ENCODE measurements around the gene CLRN1. TPM values are rescaled to one million over a fixed set of nuclear protein-coding genes. Genes with fewer than 3 reads are reported as not detected.

The CLRN1 gene
- total and polyA plus RNA-seq, 4 donors, result not detected

DNA sequence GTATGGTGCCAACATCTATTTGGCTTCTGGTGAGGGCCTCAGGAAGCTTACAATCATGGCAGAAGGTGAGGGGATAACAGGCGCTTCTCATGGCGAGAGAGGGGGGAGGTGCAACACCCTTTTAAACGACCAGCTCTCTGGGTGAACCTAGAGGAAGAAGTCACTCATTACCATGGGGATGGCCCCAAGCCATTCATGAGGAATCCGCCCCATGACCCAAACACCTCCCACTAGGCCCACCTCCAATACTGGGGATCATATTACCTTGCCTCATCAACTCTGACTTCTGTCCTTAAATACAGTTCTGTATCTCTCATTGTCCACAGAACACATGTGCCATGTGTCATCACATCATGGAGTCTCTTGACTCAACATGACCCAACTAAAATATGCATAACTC lies 37.5 kb upstream of the CLRN1 start:
- Histone ChIP-seq H3K9me3 (ENCODE audit: control insufficient read depth in 4 of 4, low read length in 3 of 4) (no peaks in the 10 kb centered on the region), H3K9ac (ENCODE audit: low read depth in 1 of 2, low read length in 2 of 2) (no peak overlapping the region), H3K4me1 (ENCODE audit: control insufficient read depth in 4 of 4, insufficient read depth in 4 of 4, low read length in 3 of 4) (no peaks in the 10 kb centered on the region), H3K36me3 (ENCODE audit: control insufficient read depth in 4 of 4, insufficient read depth in 3 of 4, low read depth in 1 of 4, low read length in 3 of 4) (no peaks in the 10 kb centered on the region), H3K4me3 (ENCODE audit: low read depth in 1 of 3, low read length in 3 of 3) (no peak overlapping the region), H3K27me3 (ENCODE audit: control insufficient read depth in 4 of 4, insufficient read depth in 4 of 4, low read length in 3 of 4) (peaks cover 0 to 4% (median 0%) of the 10 kb centered on the region in 4 donors), H3K27ac (ENCODE audit: low read depth in 1 of 2, low read length in 2 of 2) (no peak overlapping the region)
- DNase-seq (ENCODE audit: low spot score), result no peak
- WGBS, result 77% methylated on average over 4 of the region's 4 CpGs
- no peak for TF ChIP-seq RXRA (IDR thresholded peaks at IDR 0.05)

DNA sequence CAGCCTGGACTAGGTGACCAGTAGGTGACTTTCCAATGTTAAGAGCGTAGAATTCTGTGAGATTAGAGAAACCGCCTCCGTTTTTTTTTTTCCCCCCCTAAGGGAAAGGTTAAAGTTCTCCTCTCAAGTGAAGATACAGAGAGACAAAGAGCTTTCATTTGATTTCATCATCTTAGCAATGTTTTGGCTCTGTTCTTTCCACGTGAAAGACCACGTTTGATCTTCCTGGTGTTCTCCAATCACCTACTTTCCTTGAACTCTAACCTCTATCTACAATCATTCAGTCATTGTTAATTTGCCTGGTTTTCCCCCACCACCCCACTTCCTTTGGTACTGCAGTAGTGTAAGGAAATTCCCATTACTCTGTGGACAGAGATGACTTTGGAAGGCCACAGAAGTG lies 36.9 kb upstream of the CLRN1 start:
- WGBS, result 53% methylated on average over 5 of the region's 5 CpGs
- Histone ChIP-seq H3K36me3 (ENCODE audit: control insufficient read depth in 4 of 4, insufficient read depth in 3 of 4, low read depth in 1 of 4, low read length in 3 of 4) (no peaks in the 10 kb centered on the region), H3K27ac (ENCODE audit: low read depth in 1 of 2, low read length in 2 of 2) (no peak overlapping the region), H3K4me3 (ENCODE audit: low read depth in 1 of 3, low read length in 3 of 3) (no peak overlapping the region), H3K4me1 (ENCODE audit: control insufficient read depth in 4 of 4, insufficient read depth in 4 of 4, low read length in 3 of 4) (no peaks in the 10 kb centered on the region), H3K9me3 (ENCODE audit: control insufficient read depth in 4 of 4, low read length in 3 of 4) (no peaks in the 10 kb centered on the region), H3K9ac (ENCODE audit: low read depth in 1 of 2, low read length in 2 of 2) (no peak overlapping the region), H3K27me3 (ENCODE audit: control insufficient read depth in 4 of 4, insufficient read depth in 4 of 4, low read length in 3 of 4) (peaks cover 0 to 4% (median 0%) of the 10 kb centered on the region in 4 donors)
- TF ChIP-seq EGR1 (IDR thresholded peaks at IDR 0.05; ENCODE audit: low read depth in 2 of 2), result no peak
- no peak for TF ChIP-seq TAF1 (conservative IDR thresholded peaks at IDR 0.05)
- peak in 1 of 2 donors; percentile 12 for TF ChIP-seq HNF4A (conservative IDR thresholded peaks at IDR 0.05)
- no peak for TF ChIP-seq NR2F2 (IDR thresholded peaks at IDR 0.05)
- no peak for TF ChIP-seq FOXA1 (IDR thresholded peaks at IDR 0.05)
- TF ChIP-seq, protein P1, sequence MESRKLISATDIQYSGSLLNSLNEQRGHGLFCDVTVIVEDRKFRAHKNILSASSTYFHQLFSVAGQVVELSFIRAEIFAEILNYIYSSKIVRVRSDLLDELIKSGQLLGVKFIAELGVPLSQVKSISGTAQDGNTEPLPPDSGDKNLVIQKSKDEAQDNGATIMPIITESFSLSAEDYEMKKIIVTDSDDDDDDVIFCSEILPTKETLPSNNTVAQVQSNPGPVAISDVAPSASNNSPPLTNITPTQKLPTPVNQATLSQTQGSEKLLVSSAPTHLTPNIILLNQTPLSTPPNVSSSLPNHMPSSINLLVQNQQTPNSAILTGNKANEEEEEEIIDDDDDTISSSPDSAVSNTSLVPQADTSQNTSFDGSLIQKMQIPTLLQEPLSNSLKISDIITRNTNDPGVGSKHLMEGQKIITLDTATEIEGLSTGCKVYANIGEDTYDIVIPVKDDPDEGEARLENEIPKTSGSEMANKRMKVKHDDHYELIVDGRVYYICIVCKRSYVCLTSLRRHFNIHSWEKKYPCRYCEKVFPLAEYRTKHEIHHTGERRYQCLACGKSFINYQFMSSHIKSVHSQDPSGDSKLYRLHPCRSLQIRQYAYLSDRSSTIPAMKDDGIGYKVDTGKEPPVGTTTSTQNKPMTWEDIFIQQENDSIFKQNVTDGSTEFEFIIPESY (IDR thresholded peaks at IDR 0.05), result no peak
- DNase-seq (ENCODE audit: low spot score), result no peak

DNA sequence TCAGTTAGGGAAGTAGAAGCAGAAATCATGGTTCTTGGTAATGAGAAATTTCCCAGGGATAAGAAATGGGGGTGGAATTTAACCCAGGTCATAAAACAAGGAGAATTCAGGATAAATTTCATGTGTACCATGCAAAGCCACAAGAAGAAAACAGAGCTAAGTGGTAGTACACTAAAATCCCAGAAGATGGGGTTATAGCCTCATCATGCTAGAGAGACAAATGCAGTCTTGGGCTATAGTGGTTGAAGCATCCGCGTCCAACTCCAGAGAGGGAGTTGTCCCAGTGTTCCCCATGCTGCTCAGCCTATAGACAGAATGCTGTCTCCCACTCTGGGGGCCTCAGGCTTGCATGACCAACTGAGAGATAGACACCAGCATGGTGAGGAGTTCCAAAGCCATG lies 36.2 kb upstream of the CLRN1 start:
- Histone ChIP-seq H3K27me3 (ENCODE audit: control insufficient read depth in 4 of 4, insufficient read depth in 4 of 4, low read length in 3 of 4) (peaks cover 0 to 4% (median 0%) of the 10 kb centered on the region in 4 donors), H3K27ac (ENCODE audit: low read depth in 1 of 2, low read length in 2 of 2) (no peak overlapping the region), H3K9ac (ENCODE audit: low read depth in 1 of 2, low read length in 2 of 2) (no peak overlapping the region), H3K36me3 (ENCODE audit: control insufficient read depth in 4 of 4, insufficient read depth in 3 of 4, low read depth in 1 of 4, low read length in 3 of 4) (no peaks in the 10 kb centered on the region), H3K9me3 (ENCODE audit: control insufficient read depth in 4 of 4, low read length in 3 of 4) (no peaks in the 10 kb centered on the region), H3K4me1 (ENCODE audit: control insufficient read depth in 4 of 4, insufficient read depth in 4 of 4, low read length in 3 of 4) (no peaks in the 10 kb centered on the region), H3K4me3 (ENCODE audit: low read depth in 1 of 3, low read length in 3 of 3) (no peak overlapping the region)
- 33% methylated on average over 2 of the region's 2 CpGs for WGBS
- DNase-seq (ENCODE audit: low spot score), result no peak
- TF ChIP-seq JUND (IDR thresholded peaks at IDR 0.05), result no peak
- TF ChIP-seq GABPA (IDR thresholded peaks at IDR 0.05 in 1 of 2, conservative IDR thresholded peaks at IDR 0.05 in 1 of 2), result no peak
- TF ChIP-seq, protein P2, sequence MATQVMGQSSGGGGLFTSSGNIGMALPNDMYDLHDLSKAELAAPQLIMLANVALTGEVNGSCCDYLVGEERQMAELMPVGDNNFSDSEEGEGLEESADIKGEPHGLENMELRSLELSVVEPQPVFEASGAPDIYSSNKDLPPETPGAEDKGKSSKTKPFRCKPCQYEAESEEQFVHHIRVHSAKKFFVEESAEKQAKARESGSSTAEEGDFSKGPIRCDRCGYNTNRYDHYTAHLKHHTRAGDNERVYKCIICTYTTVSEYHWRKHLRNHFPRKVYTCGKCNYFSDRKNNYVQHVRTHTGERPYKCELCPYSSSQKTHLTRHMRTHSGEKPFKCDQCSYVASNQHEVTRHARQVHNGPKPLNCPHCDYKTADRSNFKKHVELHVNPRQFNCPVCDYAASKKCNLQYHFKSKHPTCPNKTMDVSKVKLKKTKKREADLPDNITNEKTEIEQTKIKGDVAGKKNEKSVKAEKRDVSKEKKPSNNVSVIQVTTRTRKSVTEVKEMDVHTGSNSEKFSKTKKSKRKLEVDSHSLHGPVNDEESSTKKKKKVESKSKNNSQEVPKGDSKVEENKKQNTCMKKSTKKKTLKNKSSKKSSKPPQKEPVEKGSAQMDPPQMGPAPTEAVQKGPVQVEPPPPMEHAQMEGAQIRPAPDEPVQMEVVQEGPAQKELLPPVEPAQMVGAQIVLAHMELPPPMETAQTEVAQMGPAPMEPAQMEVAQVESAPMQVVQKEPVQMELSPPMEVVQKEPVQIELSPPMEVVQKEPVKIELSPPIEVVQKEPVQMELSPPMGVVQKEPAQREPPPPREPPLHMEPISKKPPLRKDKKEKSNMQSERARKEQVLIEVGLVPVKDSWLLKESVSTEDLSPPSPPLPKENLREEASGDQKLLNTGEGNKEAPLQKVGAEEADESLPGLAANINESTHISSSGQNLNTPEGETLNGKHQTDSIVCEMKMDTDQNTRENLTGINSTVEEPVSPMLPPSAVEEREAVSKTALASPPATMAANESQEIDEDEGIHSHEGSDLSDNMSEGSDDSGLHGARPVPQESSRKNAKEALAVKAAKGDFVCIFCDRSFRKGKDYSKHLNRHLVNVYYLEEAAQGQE (IDR thresholded peaks at IDR 0.05), result no peak
- TF ChIP-seq, protein P3, sequence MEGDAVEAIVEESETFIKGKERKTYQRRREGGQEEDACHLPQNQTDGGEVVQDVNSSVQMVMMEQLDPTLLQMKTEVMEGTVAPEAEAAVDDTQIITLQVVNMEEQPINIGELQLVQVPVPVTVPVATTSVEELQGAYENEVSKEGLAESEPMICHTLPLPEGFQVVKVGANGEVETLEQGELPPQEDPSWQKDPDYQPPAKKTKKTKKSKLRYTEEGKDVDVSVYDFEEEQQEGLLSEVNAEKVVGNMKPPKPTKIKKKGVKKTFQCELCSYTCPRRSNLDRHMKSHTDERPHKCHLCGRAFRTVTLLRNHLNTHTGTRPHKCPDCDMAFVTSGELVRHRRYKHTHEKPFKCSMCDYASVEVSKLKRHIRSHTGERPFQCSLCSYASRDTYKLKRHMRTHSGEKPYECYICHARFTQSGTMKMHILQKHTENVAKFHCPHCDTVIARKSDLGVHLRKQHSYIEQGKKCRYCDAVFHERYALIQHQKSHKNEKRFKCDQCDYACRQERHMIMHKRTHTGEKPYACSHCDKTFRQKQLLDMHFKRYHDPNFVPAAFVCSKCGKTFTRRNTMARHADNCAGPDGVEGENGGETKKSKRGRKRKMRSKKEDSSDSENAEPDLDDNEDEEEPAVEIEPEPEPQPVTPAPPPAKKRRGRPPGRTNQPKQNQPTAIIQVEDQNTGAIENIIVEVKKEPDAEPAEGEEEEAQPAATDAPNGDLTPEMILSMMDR (IDR thresholded peaks at IDR 0.05; ENCODE audit: low read depth, low read length, missing input control), result peak; percentile 36
- TF ChIP-seq RAD21 (IDR thresholded peaks at IDR 0.05), result peak; percentile 62 to 87
- TF ChIP-seq RXRA (IDR thresholded peaks at IDR 0.05), result no peak
- no peak for TF ChIP-seq HNF4G (IDR thresholded peaks at IDR 0.05)
